SK-N-SH treated with all-trans-retinoic acid at 6 μM for 48 hours (cell line): ENCODE data around the gene PIGZ.

Source experiments
- ATAC-seq: fragments of 200-7000 bp; cut with Tn5 transposase; 3 replicates; pipeline ENCODE4 v1.9.1; 2020; ENCODE audit warnings: mild to moderate bottlenecking, moderate library complexity
- ARNTL ChIP-seq: fragments of 450-650 bp; formaldehyde crosslinking; IDR thresholded peaks from 2 replicates; pipeline ENCODE4 v1.5.0; 2020; ENCODE audit warnings: low read depth, mild to moderate bottlenecking, moderate library complexity, borderline replicate concordance
- CSDC2 ChIP-seq: fragments of 250-450 bp; sonication (Bioruptor Pico); IDR thresholded peaks from 2 replicates; pipeline ENCODE4 v1.5.0; 2020; ENCODE audit warnings: mild to moderate bottlenecking, moderate library complexity
- CSRNP3 ChIP-seq: fragments of 250-450 bp; sonication (Bioruptor Pico); IDR thresholded peaks from 2 replicates; pipeline ENCODE4 v1.5.1; 2021; ENCODE audit warnings: mild to moderate bottlenecking, moderate library complexity
- ESRRG ChIP-seq: fragments of 250-450 bp; sonication (Bioruptor Pico); IDR thresholded peaks from 2 replicates; pipeline ENCODE4 v1.6.1; 2021; ENCODE audit warnings: mild to moderate bottlenecking
- GLIS3 ChIP-seq: fragments of 250-450 bp; sonication (Bioruptor Pico); IDR thresholded peaks from 2 replicates; pipeline ENCODE4 v1.5.0; 2020; ENCODE audit warnings: mild to moderate bottlenecking, moderate library complexity
- ISL1 ChIP-seq: fragments of 250-450 bp; sonication (Bioruptor Pico); IDR thresholded peaks from 2 replicates; pipeline ENCODE4 v2.1.2; 2022; ENCODE audit warnings: mild to moderate bottlenecking, moderate library complexity
- OSR1 ChIP-seq: fragments of 250-450 bp; sonication (Bioruptor Pico); IDR thresholded peaks from 2 replicates; pipeline ENCODE4 v1.8.0; 2022; ENCODE audit warnings: moderate library complexity, mild to moderate bottlenecking, inconsistent platforms
- PATZ1 ChIP-seq: fragments of 250-450 bp; sonication (Bioruptor Pico); IDR thresholded peaks from 2 replicates; pipeline ENCODE4 v1.8.0; 2020; ENCODE audit warnings: mild to moderate bottlenecking, moderate library complexity, borderline replicate concordance
- POU6F1 ChIP-seq: fragments of 250-450 bp; sonication (Bioruptor Pico); IDR thresholded peaks from 2 replicates; pipeline ENCODE4 v1.8.0; 2021; ENCODE audit warnings: low read depth, mild to moderate bottlenecking, moderate library complexity, borderline replicate concordance
- PPARA ChIP-seq: fragments of 250-450 bp; sonication (Bioruptor Pico); IDR thresholded peaks from 2 replicates; pipeline ENCODE4 v1.5.0; 2020; ENCODE audit warnings: mild to moderate bottlenecking, borderline replicate concordance
- RARB ChIP-seq: fragments of 250-450 bp; sonication (Bioruptor Pico); IDR thresholded peaks from 2 replicates; pipeline ENCODE4 v1.8.0; 2021; ENCODE audit warnings: mild to moderate bottlenecking, moderate library complexity
- SNAI2 ChIP-seq: fragments of 250-450 bp; sonication (Bioruptor Pico); IDR thresholded peaks from 2 replicates; pipeline ENCODE4 v1.5.0; 2020; ENCODE audit warnings: mild to moderate bottlenecking, moderate library complexity
- TCF4 ChIP-seq: fragments of 250-450 bp; sonication (Bioruptor Pico); IDR thresholded peaks from 2 replicates; pipeline ENCODE4 v1.8.0; 2021; ENCODE audit warnings: mild to moderate bottlenecking, moderate library complexity, borderline replicate concordance
- TOX ChIP-seq: fragments of 250-450 bp; sonication (Bioruptor Pico); IDR thresholded peaks from 2 replicates; pipeline ENCODE4 v1.8.0; 2021; ENCODE audit warnings: mild to moderate bottlenecking, moderate library complexity, borderline replicate concordance
- TSHZ2 ChIP-seq: fragments of 250-450 bp; sonication (Bioruptor Pico); IDR thresholded peaks from 2 replicates; pipeline ENCODE4 v1.5.0; 2020; ENCODE audit warnings: mild to moderate bottlenecking, moderate library complexity
- ZC3H10 ChIP-seq: fragments of 250-450 bp; sonication (Bioruptor Pico); IDR thresholded peaks from 2 replicates; pipeline ENCODE4 v1.5.1; 2021; ENCODE audit warnings: mild to moderate bottlenecking, moderate library complexity
- ZFP3 ChIP-seq: fragments of 250-450 bp; sonication (Bioruptor Pico); IDR thresholded peaks from 2 replicates; pipeline ENCODE4 v1.5.0; 2020; ENCODE audit warnings: mild to moderate bottlenecking, moderate library complexity
- ZFP30 ChIP-seq: fragments of 450-650 bp; formaldehyde crosslinking; IDR thresholded peaks from 2 replicates; pipeline ENCODE4 v1.5.0; 2022; ENCODE audit warnings: mild to moderate bottlenecking, moderate library complexity
- ZNF565 ChIP-seq: fragments of 450-650 bp; formaldehyde crosslinking; conservative IDR thresholded peaks from 2 replicates; pipeline ENCODE4 v1.5.0; 2020; ENCODE audit warnings: low read depth, mild to moderate bottlenecking, moderate library complexity
- ZNF70 ChIP-seq: fragments of 450-650 bp; formaldehyde crosslinking; IDR thresholded peaks from 2 replicates; pipeline ENCODE4 v1.5.0; 2020; ENCODE audit warnings: mild to moderate bottlenecking, moderate library complexity
- ZNF8 ChIP-seq: fragments of 450-650 bp; formaldehyde crosslinking; IDR thresholded peaks from 2 replicates; pipeline ENCODE4 v1.5.0; 2020; ENCODE audit warnings: mild to moderate bottlenecking, moderate library complexity

The PIGZ gene

GRCh38 chr3:196963631-196963953, 5.0 kb downstream of the PIGZ start:
- ATAC-seq: no peak
- TF ChIP-seq ESRRG (CRISPR knock-in tag) (no peak), ZNF565 (no peak), ISL1 (CRISPR knock-in tag) (no peak), ZFP30 (no peak), SNAI2 (CRISPR knock-in tag) (no peak), GLIS3 (CRISPR knock-in tag) (no peak), CSRNP3 (CRISPR knock-in tag) (no peak), TCF4 (no peak), ZC3H10 (CRISPR knock-in tag) (no peak)

- TF ChIP-seq CSDC2 (CRISPR knock-in tag) (no peak), TOX (CRISPR knock-in tag) (no peak), ZNF8 (CRISPR knock-in tag) (no peak)
Observed at GRCh38 chr3:196962930-196963630, 5.6 kb downstream of the PIGZ start.

GRCh38 chr3:196962108-196962929, 6.3 kb downstream of the PIGZ start:
- no peak for ATAC-seq
- TF ChIP-seq PPARA (CRISPR knock-in tag): no peak
- no peak for TF ChIP-seq ESRRG (CRISPR knock-in tag)
- TF ChIP-seq ZNF565: no peak
- no peak for TF ChIP-seq OSR1 (CRISPR knock-in tag)
- no peak for TF ChIP-seq RARB (CRISPR knock-in tag)
- no peak for TF ChIP-seq POU6F1
- TF ChIP-seq ARNTL (CRISPR knock-in tag): no peak
- TF ChIP-seq ZFP30: no peak
- no peak for TF ChIP-seq ZC3H10 (CRISPR knock-in tag)
- TF ChIP-seq SNAI2 (CRISPR knock-in tag): no peak
- no peak for TF ChIP-seq GLIS3 (CRISPR knock-in tag)

More at GRCh38 chr3:196962930-196963630, 5.6 kb downstream of the PIGZ start:
- no peak for ATAC-seq

GRCh38 chr3:196954832-196955231, 13.8 kb downstream of the PIGZ start:
- ATAC-seq: no peak
- TF ChIP-seq OSR1 (CRISPR knock-in tag): no peak
- TF ChIP-seq ESRRG (CRISPR knock-in tag): no peak
- TF ChIP-seq RARB (CRISPR knock-in tag): no peak
- TF ChIP-seq CSRNP3 (CRISPR knock-in tag): no peak
- TF ChIP-seq ZFP30: no peak
- no peak for TF ChIP-seq TCF4
- no peak for TF ChIP-seq TSHZ2

- no peak for ATAC-seq
- TF ChIP-seq ZNF8 (CRISPR knock-in tag) (no peak), ZFP3 (CRISPR knock-in tag) (no peak), ZNF565 (no peak), CSDC2 (CRISPR knock-in tag) (no peak), ZNF70 (no peak), OSR1 (CRISPR knock-in tag) (no peak), ZC3H10 (CRISPR knock-in tag) (no peak), TCF4 (no peak), TOX (CRISPR knock-in tag) (no peak), ISL1 (CRISPR knock-in tag) (no peak), ARNTL (CRISPR knock-in tag) (no peak), PATZ1 (CRISPR knock-in tag) (no peak), RARB (CRISPR knock-in tag) (no peak)
Observed at GRCh38 chr3:196951371-196951770, 17.3 kb downstream of the PIGZ start.
